Measurements from ENCODE around the gene POU2AF1.

DNA sequence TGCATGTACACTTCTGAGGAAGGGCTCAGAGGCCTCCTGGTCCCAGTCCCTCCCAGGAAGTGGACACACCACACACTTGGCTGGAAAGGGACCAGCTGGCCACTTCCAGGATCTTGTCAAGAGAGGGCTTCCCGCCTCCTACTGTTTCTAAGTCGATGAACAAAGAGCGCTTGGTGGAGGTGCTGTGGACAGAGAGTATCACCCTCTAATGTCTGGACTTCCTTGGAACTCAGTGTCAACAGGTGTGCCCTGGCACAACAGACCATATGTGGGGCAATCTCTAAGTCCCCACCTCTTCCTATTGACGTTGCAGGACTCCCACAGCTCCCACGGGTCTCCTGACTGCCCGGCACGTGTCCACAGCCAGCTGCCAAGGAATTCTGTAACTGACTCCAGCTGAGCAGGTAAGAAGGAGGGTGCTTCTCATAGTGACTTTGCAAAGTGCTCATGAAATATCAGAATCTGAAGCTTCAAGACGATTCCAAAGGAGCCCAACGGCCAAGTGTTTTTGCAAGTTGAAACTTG lies 16.1 kb downstream of the POU2AF1 start:
- TF ChIP-seq CTCF (IDR thresholded peaks at IDR 0.05) (no peak), POLR2A (IDR thresholded peaks at IDR 0.05) (no peak)

All from esophagus squamous epithelium (tissue), 4 donors.